ENCODE results near the gene TCF21.

TCF21 gene

DNA sequence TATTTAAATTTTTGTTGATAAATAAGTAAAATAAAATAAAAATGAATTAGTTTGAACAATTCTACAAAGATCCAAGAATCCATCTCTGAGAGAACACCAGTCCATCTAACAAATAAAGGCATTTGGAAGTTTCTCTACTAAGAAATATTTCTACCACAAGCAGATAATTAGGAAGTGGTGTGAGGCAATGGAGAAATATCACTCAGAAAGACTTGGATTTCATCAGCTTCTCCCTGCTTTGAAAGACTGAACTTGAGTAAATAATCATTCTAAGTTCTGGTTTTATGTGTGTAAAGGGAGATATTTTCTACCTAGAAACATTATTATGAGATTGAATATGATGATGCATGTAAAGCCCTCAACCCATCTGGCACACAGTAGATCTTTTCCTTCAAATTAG, 17.8 kb upstream of the TCF21 start:
- DNase-seq (ENCODE audit: extremely low spot score), result no peak
- POLR2A ChIA-PET, result no interaction called here
- no peak for TF ChIP-seq CTCF (IDR thresholded peaks at IDR 0.05; ENCODE audit: control extremely low read depth, extremely low read depth, low read depth, missing control alignments)
- CTCF ChIA-PET, result interaction anchor here (0.8 to 1.2 kb wide), 2 partner anchors 23 to 952 kb away, joined by 3 to 5 read pairs; no protein-coding TSS in a partner anchor

DNA sequence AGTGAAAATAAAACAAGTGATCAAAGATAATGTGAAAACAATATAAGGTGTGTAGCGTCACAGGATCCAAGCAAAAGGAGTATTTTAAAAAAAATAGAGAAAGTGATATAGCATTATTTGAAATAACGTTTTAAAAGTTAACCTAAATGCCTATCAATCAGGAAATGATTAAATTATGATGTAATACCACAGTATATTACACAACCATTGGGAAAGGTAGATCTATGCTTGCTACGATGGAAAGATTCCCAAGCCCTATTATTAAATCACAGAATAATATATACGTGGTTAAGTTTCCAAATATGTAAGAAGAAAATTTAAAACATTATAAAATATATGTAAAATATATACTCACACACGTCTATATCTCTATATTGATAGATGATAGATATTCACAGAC, 15.4 kb upstream of the TCF21 start:
- CTCF ChIA-PET, result interaction anchor here (1.5 kb wide), 1 partner anchor 56 kb away, joined by 3 read pairs; no protein-coding TSS in a partner anchor
- DNase-seq (ENCODE audit: extremely low spot score), result no peak
- TF ChIP-seq CTCF (IDR thresholded peaks at IDR 0.05; ENCODE audit: control extremely low read depth, extremely low read depth, low read depth, missing control alignments), result no peak
- POLR2A ChIA-PET, result no interaction called here

GRCh38 chr6:133877116-133877515, 11.8 kb upstream of the TCF21 start:
- ChIA-PET POLR2A (no interaction called here), CTCF (interaction anchor here (0.8 to 1.7 kb wide), 2 partner anchors 35 to 40 kb away, joined by 3 read pairs; no protein-coding TSS in a partner anchor)
- no peak for TF ChIP-seq CTCF (IDR thresholded peaks at IDR 0.05; ENCODE audit: control extremely low read depth, extremely low read depth, low read depth, missing control alignments)
- no peak for DNase-seq (ENCODE audit: extremely low spot score)

DNA sequence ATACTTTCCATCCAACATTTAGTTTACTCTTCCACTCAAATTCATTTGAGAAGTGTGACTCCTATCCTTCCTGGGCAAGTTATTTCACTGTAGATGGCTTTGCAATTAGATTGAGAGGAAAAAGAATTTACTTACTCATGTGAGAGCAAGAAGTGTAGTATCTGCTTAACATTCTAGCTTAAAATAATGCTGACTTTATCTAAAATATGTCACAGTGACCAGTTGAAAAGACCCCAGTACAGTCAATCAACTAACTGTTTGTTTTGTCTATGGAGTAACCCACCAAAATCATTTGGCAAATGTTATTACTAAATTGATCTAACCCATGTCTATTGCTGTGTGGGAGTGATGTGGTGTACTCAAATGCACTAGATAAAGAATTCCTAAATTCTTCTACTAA, 8.9 kb upstream of the TCF21 start:
- CTCF ChIA-PET, result interaction anchor here (1.4 kb wide), 1 partner anchor 22 kb away, joined by 4 read pairs; no protein-coding TSS in a partner anchor
- TF ChIP-seq CTCF (IDR thresholded peaks at IDR 0.05; ENCODE audit: control extremely low read depth, extremely low read depth, low read depth, missing control alignments), result no peak
- POLR2A ChIA-PET, result no interaction called here
- no peak for DNase-seq (ENCODE audit: extremely low spot score)

DNA sequence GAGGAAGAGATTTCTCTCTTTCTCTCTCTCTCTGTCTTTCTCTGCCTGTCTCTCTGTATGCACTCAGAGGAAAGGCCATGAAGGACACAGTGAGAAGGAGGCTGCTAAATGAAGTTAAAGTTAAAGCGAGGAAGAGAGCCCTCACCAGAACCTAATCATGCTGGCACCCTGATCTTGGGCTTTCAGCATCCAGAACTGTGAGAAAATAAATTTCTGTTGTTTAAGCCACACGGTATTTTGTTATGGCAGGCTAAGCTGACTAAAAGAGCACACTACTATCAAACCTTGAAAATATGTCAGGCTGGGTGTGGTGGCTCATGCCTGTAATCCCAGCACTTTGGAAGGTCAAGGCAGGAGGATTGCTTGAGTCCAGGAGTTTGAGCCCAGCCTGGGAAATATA, 8.0 kb upstream of the TCF21 start:
- ChIA-PET POLR2A (no interaction called here), CTCF (interaction anchor here (1.1 to 1.4 kb wide), 2 partner anchors 36 to 182 kb away, joined by 3 read pairs; no protein-coding TSS in a partner anchor)
- no peak for DNase-seq (ENCODE audit: extremely low spot score)
- no peak for TF ChIP-seq CTCF (IDR thresholded peaks at IDR 0.05; ENCODE audit: control extremely low read depth, extremely low read depth, low read depth, missing control alignments)

DNA sequence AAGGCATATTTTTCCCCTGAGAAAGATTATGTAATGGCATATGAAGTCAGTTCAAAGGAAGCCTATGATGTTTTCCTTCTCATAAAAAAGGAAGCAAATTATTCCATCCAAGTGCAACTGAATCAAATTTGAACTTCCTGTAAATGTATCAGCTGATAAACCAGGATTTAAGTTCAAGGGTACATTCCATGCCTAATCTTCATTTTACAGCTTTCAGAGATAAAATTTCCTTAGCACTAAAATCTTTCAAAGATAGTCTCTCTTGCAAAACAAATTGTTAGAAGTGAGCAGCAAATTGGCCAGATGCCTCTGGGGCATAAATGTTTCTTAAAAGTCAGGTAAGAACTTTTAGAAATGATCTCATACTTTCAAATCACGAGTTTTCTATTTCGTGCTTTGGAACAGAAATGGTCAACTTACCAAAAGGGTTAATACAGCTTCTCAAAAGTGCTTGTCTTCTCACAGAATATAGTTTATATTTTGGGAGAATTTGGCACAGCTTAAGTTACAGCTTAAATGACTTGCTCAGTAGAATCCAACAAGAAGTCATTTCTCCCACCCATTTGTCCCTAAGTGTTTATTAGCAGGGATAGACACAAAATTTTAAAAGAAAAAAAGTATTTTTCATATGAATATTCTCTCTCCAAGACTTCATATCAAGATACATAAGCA, 2.7 kb upstream of the TCF21 start:
- no peak for TF ChIP-seq CTCF (IDR thresholded peaks at IDR 0.05; ENCODE audit: control extremely low read depth, extremely low read depth, low read depth, missing control alignments)
- no peak for DNase-seq (ENCODE audit: extremely low spot score)
- POLR2A ChIA-PET, result no interaction called here
- CTCF ChIA-PET, result interaction anchor here (1.4 kb wide), 1 partner anchor 38 kb away, joined by 4 read pairs; no protein-coding TSS in a partner anchor
